ENCODE results near the gene CYP19A1.
A peak's percentile ranks its signal among the peaks of the same experiment; 100 is the strongest.

The CYP19A1 gene

GRCh38 chr15:51341366-51342226 lies 3.2 kb upstream of the CYP19A1 start, which contains the start of gene GLDN:
Gene GLDN (plus strand): TSS chr15:51341655. CDS start chr15:51341685, 30 bp downstream.
- Histone ChIP-seq H3K4me1 (ENCODE audit: control insufficient read depth in 1 of 2, insufficient read depth in 2 of 2, low read length in 2 of 2) (peaks cover 13 to 24% of the 10 kb centered on the region in 2 experiments), H4K12ac (ENCODE audit: low read depth, low read length) (peak within 1 kb of the TSS; percentile 22), H3K4me3 (ENCODE audit: low read depth, low read length) (peak within 1 kb of the TSS; percentile 69), H3K79me2 (ENCODE audit: control insufficient read depth, insufficient read depth, low read length, poor library complexity) (peaks cover 6% of the 10 kb centered on the region), H2BK120ac (ENCODE audit: insufficient read depth, low read length, poor library complexity) (peak within 1 kb of the TSS; percentile 85), H3K9ac (ENCODE audit: low read length) (peak within 1 kb of the TSS; percentile 15), H3K27me3 (ENCODE audit: insufficient read depth, low read length) (no peaks in the 10 kb centered on the region), H3K79me1 (ENCODE audit: low read length) (peaks cover 27% of the 10 kb centered on the region), H3K36me3 (ENCODE audit: control insufficient read depth in 1 of 2, insufficient read depth in 2 of 2, low read length in 2 of 2) (no peaks in the 10 kb centered on the region), H4K8ac (ENCODE audit: low read depth, low read length) (peak within 1 kb of the TSS; percentile 56), H2AK5ac (ENCODE audit: low read length) (peak within 1 kb of the TSS; percentile 59), H3K18ac (ENCODE audit: low read length) (peak within 1 kb of the TSS; percentile 79), H2BK5ac (ENCODE audit: low read depth, low read length, poor library complexity) (peak within 1 kb of the TSS; percentile 33), H3K27ac (ENCODE audit: low read depth, low read length) (peak within 1 kb of the TSS; percentile 46), H3K9me3 (ENCODE audit: insufficient read depth, low read depth, low read length) (peaks cover 7% of the 10 kb centered on the region), H3K4ac (ENCODE audit: low read depth, low read length) (peak within 1 kb of the TSS; percentile 39), H3K23ac (ENCODE audit: low read length) (peak within 1 kb of the TSS; percentile 11), H2BK12ac (ENCODE audit: low read length) (peak within 1 kb of the TSS; percentile 70), H4K91ac (ENCODE audit: low read depth, low read length) (peak within 1 kb of the TSS; percentile 52), H3K14ac (ENCODE audit: low read length) (peak within 1 kb of the TSS; percentile 86), H3K4me2 (ENCODE audit: low read length) (peak within 1 kb of the TSS; percentile 98), H2AFZ (ENCODE audit: insufficient read depth, low read length, poor library complexity) (peak within 1 kb of the TSS; percentile 66)
- no CpG with 5 or more reads among the region's 76 CpGs for WGBS (ENCODE audit: extremely low coverage, insufficient coverage, insufficient read length)
- DNase-seq, result peak; percentile 50 to 91

GRCh38 chr15:51335538-51336410 lies 2.6 kb downstream of the CYP19A1 start:
- Histone ChIP-seq H2BK12ac (ENCODE audit: low read length) (peak overlapping the region; percentile 23), H3K4me2 (ENCODE audit: low read length) (no peak overlapping the region), H3K23ac (ENCODE audit: low read length) (no peak overlapping the region), H3K27me3 (ENCODE audit: insufficient read depth, low read length) (no peaks in the 10 kb centered on the region), H3K9me3 (ENCODE audit: insufficient read depth, low read depth, low read length) (no peaks in the 10 kb centered on the region), H2AK5ac (ENCODE audit: low read length) (no peak overlapping the region), H3K4me3 (ENCODE audit: low read depth, low read length) (no peak overlapping the region), H2BK120ac (ENCODE audit: insufficient read depth, low read length, poor library complexity) (peak overlapping the region; percentile 35), H3K14ac (ENCODE audit: low read length) (peak overlapping the region; percentile 9), H3K27ac (ENCODE audit: low read depth, low read length) (peak overlapping the region; percentile 36), H3K18ac (ENCODE audit: low read length) (no peak overlapping the region), H3K4me1 (ENCODE audit: control insufficient read depth in 1 of 2, insufficient read depth in 2 of 2, low read length in 2 of 2) (peaks cover 10 to 31% of the 10 kb centered on the region in 2 experiments), H3K9ac (ENCODE audit: low read length) (no peak overlapping the region), H2AFZ (ENCODE audit: insufficient read depth, low read length, poor library complexity) (no peak overlapping the region), H3K79me1 (ENCODE audit: low read length) (peaks cover 24% of the 10 kb centered on the region), H2BK5ac (ENCODE audit: low read depth, low read length, poor library complexity) (peak overlapping the region; percentile 50), H3K4ac (ENCODE audit: low read depth, low read length) (no peak overlapping the region), H4K91ac (ENCODE audit: low read depth, low read length) (peak overlapping the region; percentile 45), H4K8ac (ENCODE audit: low read depth, low read length) (no peak overlapping the region), H4K12ac (ENCODE audit: low read depth, low read length) (no peak overlapping the region), H3K79me2 (ENCODE audit: control insufficient read depth, insufficient read depth, low read length, poor library complexity) (no peaks in the 10 kb centered on the region), H3K36me3 (ENCODE audit: control insufficient read depth in 1 of 2, insufficient read depth in 2 of 2, low read length in 2 of 2) (no peaks in the 10 kb centered on the region)
- peak in 1 of 2 donors; percentile 64 for DNase-seq
- 100% methylated on average over 2 of the region's 9 CpGs for WGBS (ENCODE audit: extremely low coverage, insufficient coverage, insufficient read length)

GRCh38 chr15:51335087-51335486 lies 3.3 kb downstream of the CYP19A1 start:
- Histone ChIP-seq H3K18ac (ENCODE audit: low read length) (no peak overlapping the region), H3K9me3 (ENCODE audit: insufficient read depth, low read depth, low read length) (no peaks in the 10 kb centered on the region), H3K79me2 (ENCODE audit: control insufficient read depth, insufficient read depth, low read length, poor library complexity) (no peaks in the 10 kb centered on the region), H4K12ac (ENCODE audit: low read depth, low read length) (no peak overlapping the region), H3K4me3 (ENCODE audit: low read depth, low read length) (no peak overlapping the region), H3K27ac (ENCODE audit: low read depth, low read length) (no peak overlapping the region), H3K4me1 (ENCODE audit: control insufficient read depth in 1 of 2, insufficient read depth in 2 of 2, low read length in 2 of 2) (peaks cover 10 to 27% of the 10 kb centered on the region in 2 experiments), H4K8ac (ENCODE audit: low read depth, low read length) (no peak overlapping the region), H3K9ac (ENCODE audit: low read length) (no peak overlapping the region), H3K27me3 (ENCODE audit: insufficient read depth, low read length) (no peaks in the 10 kb centered on the region), H3K4ac (ENCODE audit: low read depth, low read length) (no peak overlapping the region), H4K91ac (ENCODE audit: low read depth, low read length) (peak overlapping the region; percentile 26), H2BK120ac (ENCODE audit: insufficient read depth, low read length, poor library complexity) (peak overlapping the region; percentile 11), H2AFZ (ENCODE audit: insufficient read depth, low read length, poor library complexity) (no peak overlapping the region), H2BK5ac (ENCODE audit: low read depth, low read length, poor library complexity) (no peak overlapping the region), H3K79me1 (ENCODE audit: low read length) (peaks cover 27% of the 10 kb centered on the region), H3K23ac (ENCODE audit: low read length) (no peak overlapping the region), H2BK12ac (ENCODE audit: low read length) (peak overlapping the region; percentile 37), H3K36me3 (ENCODE audit: control insufficient read depth in 1 of 2, insufficient read depth in 2 of 2, low read length in 2 of 2) (no peaks in the 10 kb centered on the region), H3K4me2 (ENCODE audit: low read length) (no peak overlapping the region), H3K14ac (ENCODE audit: low read length) (no peak overlapping the region), H2AK5ac (ENCODE audit: low read length) (no peak overlapping the region)
- no CpG with 5 or more reads among the region's 5 CpGs for WGBS (ENCODE audit: extremely low coverage, insufficient coverage, insufficient read length)
- no peak for DNase-seq

- Histone ChIP-seq H2AFZ (ENCODE audit: insufficient read depth, low read length, poor library complexity) (no peak overlapping the region), H3K4ac (ENCODE audit: low read depth, low read length) (no peak overlapping the region), H3K23ac (ENCODE audit: low read length) (no peak overlapping the region), H3K79me2 (ENCODE audit: control insufficient read depth, insufficient read depth, low read length, poor library complexity) (no peaks in the 10 kb centered on the region), H2AK5ac (ENCODE audit: low read length) (no peak overlapping the region), H2BK5ac (ENCODE audit: low read depth, low read length, poor library complexity) (no peak overlapping the region), H4K12ac (ENCODE audit: low read depth, low read length) (no peak overlapping the region), H3K4me1 (ENCODE audit: control insufficient read depth in 1 of 2, insufficient read depth in 2 of 2, low read length in 2 of 2) (peaks cover 10 to 27% of the 10 kb centered on the region in 2 experiments), H3K36me3 (ENCODE audit: control insufficient read depth in 1 of 2, insufficient read depth in 2 of 2, low read length in 2 of 2) (no peaks in the 10 kb centered on the region), H4K91ac (ENCODE audit: low read depth, low read length) (no peak overlapping the region), H3K9ac (ENCODE audit: low read length) (no peak overlapping the region), H3K4me3 (ENCODE audit: low read depth, low read length) (no peak overlapping the region), H3K27ac (ENCODE audit: low read depth, low read length) (no peak overlapping the region), H2BK120ac (ENCODE audit: insufficient read depth, low read length, poor library complexity) (no peak overlapping the region), H3K79me1 (ENCODE audit: low read length) (peaks cover 25% of the 10 kb centered on the region), H3K9me3 (ENCODE audit: insufficient read depth, low read depth, low read length) (no peaks in the 10 kb centered on the region), H3K18ac (ENCODE audit: low read length) (no peak overlapping the region), H4K8ac (ENCODE audit: low read depth, low read length) (no peak overlapping the region), H2BK12ac (ENCODE audit: low read length) (no peak overlapping the region), H3K4me2 (ENCODE audit: low read length) (no peak overlapping the region), H3K27me3 (ENCODE audit: insufficient read depth, low read length) (no peaks in the 10 kb centered on the region), H3K14ac (ENCODE audit: low read length) (no peak overlapping the region)
- WGBS (ENCODE audit: extremely low coverage, insufficient coverage, insufficient read length), result no CpG with 5 or more reads among the region's 2 CpGs
- no peak for DNase-seq
These were observed 4.4 kb downstream of the CYP19A1 start for GRCh38 chr15:51334011-51334451.

All from trophoblast cell (in vitro differentiated cells and primary cell).